Activated gamma-delta T cell treated with Interleukin-2 at 50 U/mL for 16 hours (primary cell): ENCODE data around the gene TMCC1.
"Not testable (repeated sequence)": the region's sequence is repeated elsewhere in the genome, so short reads cannot be mapped to it uniquely, and the experiment has no call there.

Source experiments
- DNase-seq: peaks from one replicate; pipeline ENCODE4 v3.0.0-alpha.2; 2020

The TMCC1 gene

GRCh38 chr3:129640985-129641384, 252.5 kb downstream of the TMCC1 start:
- DNase-seq = not testable (repeated sequence)

DNA sequence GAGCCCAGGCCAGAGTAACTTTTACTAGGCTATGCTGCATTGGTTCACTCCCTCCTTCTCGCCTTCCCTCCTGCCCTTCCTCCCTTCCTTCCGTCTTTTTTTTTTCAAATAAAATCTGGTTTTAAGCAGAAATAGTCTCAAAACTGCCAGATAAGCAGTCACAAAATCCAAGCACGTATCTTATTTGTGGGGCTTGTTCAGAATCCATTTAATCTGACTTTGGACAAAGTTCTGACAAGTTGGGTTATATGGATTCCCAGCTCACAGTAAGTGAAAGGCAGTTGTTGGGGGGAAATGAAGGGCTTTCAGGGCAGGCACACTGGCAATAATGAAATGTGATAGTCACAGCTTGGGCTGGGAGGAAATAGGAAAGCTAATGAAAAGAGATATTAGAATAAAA, 255.0 kb downstream of the TMCC1 start:
- no peak for DNase-seq

DNA sequence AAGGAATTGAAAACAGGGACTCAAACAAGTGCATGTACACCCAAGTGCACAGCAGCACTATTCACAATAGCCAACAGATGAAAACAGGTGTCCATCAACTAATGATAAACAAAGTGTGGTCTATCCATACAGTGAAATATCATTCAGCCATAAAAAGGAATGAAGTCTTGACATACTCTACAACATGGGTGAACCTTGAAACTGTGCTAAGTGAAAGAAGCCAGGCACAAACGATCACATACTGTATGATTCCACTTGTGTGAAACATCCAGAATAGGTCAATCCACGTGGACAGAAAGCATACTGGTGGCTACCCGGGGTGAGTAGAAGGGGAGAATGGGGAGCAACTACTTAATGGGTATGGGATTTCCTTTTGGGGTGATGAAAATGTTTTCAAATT, 257.4 kb downstream of the TMCC1 start:
- no peak for DNase-seq

- DNase-seq = no peak
These were observed 257.9 kb downstream of the TMCC1 start for GRCh38 chr3:129635656-129636055.

DNA sequence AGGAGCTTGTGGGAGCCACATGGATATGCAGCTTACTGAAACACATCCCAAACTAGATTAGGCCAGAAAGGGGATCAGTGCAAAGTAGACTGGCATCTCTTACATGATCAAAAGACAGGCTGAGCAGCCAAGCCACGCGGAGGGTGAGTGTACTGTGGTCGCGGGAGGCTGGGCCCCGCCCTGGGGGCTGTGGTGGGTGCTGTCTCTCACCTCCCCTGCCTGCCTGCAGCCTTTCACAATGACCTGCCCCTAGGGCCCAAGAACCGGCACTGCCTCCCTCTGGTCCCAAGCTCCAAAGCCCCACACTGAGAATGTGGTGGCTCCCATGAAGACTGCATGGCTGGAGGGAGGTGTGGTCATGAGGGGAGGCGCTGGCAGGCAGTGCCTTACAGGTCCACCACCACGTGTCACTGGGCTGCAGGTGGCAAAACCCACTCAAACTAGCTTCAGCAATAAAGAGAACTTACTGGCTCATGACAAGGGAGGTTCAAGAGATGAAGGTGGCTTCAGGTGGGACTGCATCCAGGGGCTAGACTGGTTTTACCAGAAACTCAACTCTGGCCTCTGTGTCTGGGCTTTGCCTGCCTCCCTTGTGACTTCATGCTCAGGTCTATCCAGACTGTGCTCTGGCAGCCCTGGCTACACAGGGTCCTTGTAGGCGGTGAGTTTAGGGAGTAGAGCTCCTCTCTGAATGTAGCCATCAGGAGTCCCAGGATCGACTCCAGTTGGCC, 259.6 kb downstream of the TMCC1 start:
- no peak for DNase-seq

DNA sequence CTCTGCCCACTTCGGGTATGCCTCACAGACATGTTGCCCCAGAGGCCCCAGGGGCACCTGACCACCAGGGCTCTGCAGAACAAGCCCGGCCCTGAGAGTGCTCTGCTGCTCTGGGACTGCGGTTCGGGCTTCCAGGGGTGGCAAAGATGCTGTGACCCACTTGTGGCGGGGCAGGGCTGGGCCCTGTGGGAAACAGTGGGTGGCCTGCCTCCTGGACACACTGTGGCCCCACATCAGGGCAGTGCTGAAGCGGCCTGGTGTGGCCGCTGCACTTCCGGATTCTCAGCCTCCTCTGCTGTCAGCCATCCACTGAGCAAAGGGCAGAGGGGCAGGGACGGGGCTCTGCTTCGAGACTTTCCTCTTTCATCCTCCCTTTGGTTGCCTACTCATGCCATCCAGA, 260.5 kb downstream of the TMCC1 start:
- DNase-seq = no peak

DNA sequence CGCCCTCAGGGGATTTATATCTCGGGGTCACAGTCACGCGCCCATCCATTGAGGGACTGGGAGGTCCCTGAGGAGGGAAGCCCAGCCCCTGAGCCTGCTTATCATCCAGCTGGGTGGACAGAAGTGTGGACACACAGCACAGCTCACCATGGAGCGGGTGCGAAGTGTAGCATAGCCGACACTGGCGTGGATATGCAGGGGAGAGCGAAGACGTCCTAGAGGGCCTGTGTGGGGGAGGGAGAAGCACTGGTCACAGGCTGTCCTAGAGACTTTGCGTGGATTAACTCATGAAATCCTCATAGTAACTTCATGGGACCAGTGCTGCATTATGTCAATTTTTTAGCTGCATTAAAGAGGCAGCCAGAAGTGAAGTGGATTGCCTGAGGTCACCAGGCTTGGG, 261.0 kb downstream of the TMCC1 start:
- DNase-seq = no peak

- DNase-seq = no peak
These were observed 261.5 kb downstream of the TMCC1 start for GRCh38 chr3:129632056-129632455.

GRCh38 chr3:129629011-129629410, 264.5 kb downstream of the TMCC1 start:
- DNase-seq = no peak

DNA sequence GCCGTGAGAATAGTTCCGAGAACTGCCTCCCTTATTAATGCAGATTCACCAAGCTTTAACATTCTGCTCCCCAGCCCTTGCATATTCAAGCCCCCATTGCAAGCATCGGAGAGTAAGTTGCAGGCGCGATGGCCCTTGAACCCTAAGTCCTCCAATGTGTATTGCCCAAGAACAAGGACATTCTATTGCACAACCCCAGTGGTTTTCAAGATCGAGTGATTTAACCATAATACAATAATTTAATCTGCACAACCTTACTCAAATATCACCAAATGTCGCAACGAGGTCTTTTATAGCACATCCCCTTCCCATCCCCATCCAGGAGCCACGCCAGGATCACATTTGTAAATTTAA, 265.4 kb downstream of the TMCC1 start:
- DNase-seq = no peak

DNA sequence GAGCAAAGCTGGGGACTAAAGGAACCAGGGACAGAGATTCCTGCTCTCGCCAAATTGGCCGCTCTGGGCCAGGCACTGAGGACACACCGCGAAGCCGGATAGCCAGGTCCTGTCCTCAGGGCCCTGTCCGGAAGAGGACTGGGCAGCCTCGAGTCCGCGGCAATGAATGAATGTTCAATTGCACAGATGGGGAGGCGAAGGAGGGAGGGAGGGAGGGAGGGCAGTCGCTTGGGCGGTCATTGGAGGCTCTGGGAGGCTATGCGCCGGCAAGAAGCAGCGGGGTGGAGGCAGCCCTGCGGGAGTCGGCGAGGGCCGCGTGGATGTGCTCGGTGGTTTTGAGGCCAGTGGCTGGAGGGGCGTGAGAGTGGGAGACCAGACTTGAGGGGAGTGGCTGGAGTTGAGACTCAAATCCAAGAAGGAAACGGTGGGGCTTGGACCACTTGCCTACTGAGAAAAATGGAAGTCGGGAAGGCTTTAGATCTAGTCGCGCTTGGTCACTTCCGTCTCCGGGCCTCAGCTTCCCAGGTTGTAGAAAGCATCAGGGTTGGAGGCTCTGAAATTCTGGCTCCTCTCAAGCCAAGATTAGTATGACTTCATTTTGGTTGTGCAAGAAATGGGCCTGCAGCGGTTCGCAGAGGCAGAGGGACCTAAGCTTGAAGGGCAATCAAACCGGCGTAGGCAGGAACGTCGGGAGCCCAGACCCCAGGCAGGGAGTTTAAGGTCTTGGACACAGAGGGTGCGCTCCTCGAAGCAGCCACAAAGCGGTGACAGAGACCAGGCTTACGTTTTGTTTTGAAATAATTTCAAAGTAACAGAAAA, 266.0 kb downstream of the TMCC1 start:
- DNase-seq = peak; percentile 65

GRCh38 chr3:129626744-129627349, 266.7 kb downstream of the TMCC1 start:
- peak; percentile 63 for DNase-seq

DNA sequence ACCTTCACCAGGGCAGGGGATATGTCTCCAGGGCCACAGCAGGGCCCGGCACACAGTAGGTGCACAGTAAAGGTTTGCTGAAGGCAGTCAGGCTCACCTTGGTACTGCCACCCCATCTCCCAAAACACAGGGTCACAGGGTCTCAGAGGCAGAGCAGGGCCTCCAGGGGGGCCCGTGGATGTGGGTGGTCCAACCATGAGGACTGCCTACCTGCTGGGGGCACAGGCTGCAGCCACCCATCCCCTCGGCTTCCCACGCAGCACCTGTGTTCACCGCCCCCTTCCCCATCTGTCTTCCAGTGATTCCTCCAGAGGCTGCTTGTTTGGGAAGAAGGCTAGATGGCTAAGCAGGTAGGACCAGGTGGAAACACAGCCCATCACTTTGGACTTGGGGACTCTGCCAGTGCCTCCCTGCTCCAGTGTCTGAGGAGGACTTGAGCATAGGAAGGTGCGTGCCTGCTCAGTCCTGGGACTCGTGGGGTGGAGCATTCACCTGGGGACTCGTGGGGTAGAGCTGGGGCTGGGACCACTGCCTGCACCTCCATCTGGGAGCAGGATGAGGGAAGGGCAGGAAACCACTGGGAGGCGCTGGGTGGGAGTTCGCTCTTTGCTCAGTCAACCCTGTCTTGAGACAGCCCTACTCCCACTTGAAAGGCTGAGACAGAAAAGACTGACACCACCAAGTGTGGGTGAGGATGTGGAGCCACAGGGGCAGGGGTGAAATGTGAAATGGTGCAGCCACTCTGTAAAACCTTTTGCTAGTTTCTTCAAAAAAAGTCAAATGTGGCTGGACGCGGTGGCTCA, 268.2 kb downstream of the TMCC1 start:
- no peak for DNase-seq

- DNase-seq = no peak
These were observed 269.0 kb downstream of the TMCC1 start for GRCh38 chr3:129624347-129625071.

DNA sequence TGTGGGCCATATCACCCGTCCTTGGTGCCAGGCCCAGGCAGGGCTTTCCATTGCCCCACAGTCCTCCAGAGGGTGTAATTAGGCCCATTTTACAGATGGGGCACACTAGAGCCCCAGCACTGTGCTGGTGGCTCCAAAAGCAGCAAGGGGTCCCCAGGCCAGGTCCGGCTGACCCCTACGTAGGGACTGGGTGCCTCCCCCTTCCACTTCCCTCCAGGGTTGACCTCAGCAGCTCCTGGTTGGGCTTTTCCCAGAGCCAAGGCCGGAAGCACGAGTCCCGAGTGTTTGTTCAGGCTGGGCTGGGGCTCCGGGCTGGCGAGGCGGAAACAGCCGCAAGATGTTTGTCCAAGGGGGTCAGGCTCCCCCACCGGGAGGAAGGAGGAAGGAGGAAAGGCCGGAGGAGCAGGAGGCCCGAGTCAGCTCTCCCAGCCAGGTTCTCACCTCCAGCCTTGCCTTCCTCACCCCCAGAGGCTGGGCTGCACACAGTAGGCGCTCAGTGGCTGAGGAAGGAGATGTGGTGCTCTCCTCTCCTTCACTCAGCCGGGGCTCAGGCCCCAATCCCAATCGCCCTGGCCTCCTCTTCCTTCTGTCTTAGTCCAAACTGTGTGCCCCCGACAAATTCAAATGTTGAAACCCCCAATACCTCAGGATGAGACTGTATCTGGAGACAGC, 269.9 kb downstream of the TMCC1 start:
- DNase-seq = no peak

- DNase-seq = no peak
These were observed 270.6 kb downstream of the TMCC1 start for GRCh38 chr3:129622933-129623332.

- DNase-seq = no peak
These were observed 271.2 kb downstream of the TMCC1 start for GRCh38 chr3:129622226-129622874.

DNA sequence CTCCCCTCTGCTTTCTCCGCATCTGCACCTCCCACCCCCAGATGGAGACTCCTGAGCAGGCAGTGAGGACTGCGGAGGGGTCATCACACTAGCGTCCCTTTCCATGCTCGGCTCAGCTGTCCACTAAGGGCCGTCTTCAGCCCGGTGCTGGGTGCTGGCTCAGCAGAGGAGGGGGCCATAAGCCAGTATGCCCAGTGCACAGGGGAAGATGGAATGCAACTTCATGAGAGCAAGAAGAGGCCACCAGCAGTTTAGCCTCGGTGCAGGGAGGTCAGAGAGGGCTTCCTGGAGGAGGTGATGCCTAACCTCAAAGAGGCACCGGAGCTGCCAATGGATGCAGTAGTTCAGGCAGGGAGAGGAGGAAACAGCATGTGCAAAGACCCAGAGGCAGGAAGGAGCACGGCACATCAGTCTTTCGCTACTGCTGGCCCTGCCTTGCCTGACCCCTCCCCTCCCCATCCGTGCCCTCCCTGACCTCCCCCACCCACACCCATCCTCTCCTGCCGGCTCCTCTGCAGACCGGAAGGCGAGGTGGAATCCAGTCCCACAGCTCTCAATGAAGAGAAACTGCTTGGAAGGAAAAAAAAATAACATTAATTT, 271.8 kb downstream of the TMCC1 start:
- DNase-seq = no peak

DNA sequence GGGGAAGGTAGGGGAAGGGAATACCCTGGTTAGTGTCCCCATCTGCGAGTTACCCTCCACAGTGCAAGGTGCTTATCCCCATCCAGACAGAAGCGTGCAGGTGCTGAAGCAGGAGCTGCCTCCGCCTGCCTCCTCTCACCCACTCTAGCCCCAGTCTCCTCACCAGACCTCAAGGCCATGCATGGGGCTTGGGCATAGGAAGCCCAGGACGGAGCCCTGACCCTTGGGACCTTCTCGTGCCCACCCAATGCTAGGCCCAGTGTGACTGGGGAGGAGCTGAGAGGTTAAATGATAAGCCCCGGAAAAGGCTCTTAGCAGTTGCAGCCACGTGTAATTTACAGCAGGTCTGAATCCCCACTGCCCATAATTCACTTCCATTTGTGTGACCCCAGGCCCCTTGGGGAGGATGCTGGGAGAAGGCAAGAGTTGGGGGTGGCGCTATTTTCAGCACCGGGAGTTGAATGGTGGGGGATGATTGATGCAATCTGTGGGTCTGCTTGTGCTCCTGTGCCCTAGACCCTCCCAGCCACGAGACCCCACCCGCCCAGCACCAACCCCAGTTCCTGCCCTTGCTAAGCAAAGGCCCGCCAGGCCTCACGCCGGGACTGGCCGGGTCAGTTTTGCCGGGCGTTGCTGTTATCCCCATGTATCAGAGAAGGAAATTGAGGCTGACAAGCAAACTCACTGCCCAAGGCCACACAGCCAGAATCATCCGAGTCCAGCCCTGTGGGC, 272.5 kb downstream of the TMCC1 start:
- DNase-seq = no peak

DNA sequence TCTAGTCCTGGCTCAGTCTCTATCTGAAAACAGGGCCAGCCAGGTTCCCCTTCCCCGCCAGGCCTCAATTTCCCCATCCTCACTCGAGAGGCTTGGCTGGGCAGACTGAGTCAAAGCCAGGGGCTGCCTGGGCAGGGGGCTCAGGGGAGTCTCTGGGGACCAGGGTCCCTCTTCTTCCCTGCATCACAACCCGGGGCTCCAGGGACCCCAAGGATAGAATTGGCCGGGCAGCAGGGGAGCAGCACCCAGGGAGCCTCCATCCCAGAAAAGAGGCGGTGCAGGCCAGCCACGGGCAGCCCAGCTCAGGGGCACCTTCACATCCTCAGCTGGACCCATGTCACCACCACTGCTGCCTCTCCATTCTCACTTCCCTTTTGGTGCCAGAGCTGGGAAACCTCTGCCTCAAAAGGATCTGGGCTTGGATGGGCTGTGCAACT, 273.8 kb downstream of the TMCC1 start:
- no peak for DNase-seq
